ENCODE results near the gene KAZN. TPM values are rescaled to one million over a fixed set of nuclear protein-coding genes. Genes with fewer than 3 reads are reported as not detected.

The KAZN gene
- total and polyA plus RNA-seq, 9 donors, result 5.1 to 17.4 (median 14.3) TPM

DNA sequence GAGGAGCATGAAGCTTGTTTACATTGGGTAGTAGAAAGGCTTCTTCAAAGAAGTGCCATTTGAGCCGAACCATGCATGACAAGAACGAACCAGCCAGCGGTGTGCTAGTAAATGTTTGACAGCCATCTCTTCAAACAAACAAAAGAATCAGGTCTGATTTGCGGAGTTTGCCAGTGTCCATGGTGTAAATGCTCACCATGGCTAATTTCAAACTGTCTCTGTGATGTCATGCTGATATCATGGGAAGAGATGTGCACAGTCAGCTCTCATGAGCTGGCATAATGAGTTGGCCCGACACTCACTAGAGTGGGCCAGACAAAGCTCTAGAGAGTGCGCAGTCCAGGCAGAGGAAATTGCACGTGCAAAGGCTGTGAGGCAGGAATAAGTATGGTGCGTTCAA is 101.1 kb downstream of the KAZN start:
- DNase-seq, result no peak
- Histone ChIP-seq H3K27me3 (ENCODE audit: control insufficient read depth, insufficient read depth, low read length) (peaks cover 9% of the 10 kb centered on the region), H3K36me3 (ENCODE audit: control insufficient read depth, insufficient read depth, low read length) (no peaks in the 10 kb centered on the region), H3K27ac (ENCODE audit: low read length) (no peak overlapping the region), H3K4me1 (ENCODE audit: control insufficient read depth, insufficient read depth, low read length) (peaks cover 7% of the 10 kb centered on the region), H3K9me3 (replicated peaks; ENCODE audit: control insufficient read depth, low read depth, low read length) (no peaks in the 10 kb centered on the region), H3K4me3 (ENCODE audit: low read length) (no peak overlapping the region)
- WGBS (ENCODE audit: insufficient coverage), result 82% methylated on average over 5 of the region's 8 CpGs

DNA sequence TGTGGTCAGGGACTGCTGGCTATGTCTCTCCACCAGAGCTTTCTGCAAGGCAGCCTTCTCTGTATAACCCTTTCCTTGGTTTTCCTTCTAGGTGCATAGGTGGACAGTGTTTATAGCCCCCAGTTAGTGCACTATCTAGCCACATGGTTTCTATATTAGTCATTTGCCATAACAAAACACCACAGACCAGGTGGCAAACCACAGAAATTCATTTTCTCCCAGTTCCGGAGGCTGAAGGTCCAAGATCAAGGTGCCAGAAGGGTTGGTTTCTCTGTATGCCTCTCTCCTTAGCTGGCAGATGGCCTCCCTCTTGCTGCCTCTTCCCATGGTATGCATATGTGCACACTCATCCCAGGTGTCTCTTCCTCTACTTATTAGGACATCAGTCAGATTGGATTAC is 106.4 kb downstream of the KAZN start:
- 100% methylated on average over 1 of the region's 1 CpG for WGBS (ENCODE audit: insufficient coverage)
- Histone ChIP-seq H3K4me1 (ENCODE audit: control insufficient read depth, insufficient read depth, low read length) (peaks cover 8% of the 10 kb centered on the region), H3K27ac (ENCODE audit: low read length) (no peak overlapping the region), H3K9me3 (replicated peaks; ENCODE audit: control insufficient read depth, low read depth, low read length) (no peaks in the 10 kb centered on the region), H3K36me3 (ENCODE audit: control insufficient read depth, insufficient read depth, low read length) (no peaks in the 10 kb centered on the region), H3K27me3 (ENCODE audit: control insufficient read depth, insufficient read depth, low read length) (peaks cover 2% of the 10 kb centered on the region), H3K4me3 (ENCODE audit: low read length) (no peak overlapping the region)
- DNase-seq, result no peak

DNA sequence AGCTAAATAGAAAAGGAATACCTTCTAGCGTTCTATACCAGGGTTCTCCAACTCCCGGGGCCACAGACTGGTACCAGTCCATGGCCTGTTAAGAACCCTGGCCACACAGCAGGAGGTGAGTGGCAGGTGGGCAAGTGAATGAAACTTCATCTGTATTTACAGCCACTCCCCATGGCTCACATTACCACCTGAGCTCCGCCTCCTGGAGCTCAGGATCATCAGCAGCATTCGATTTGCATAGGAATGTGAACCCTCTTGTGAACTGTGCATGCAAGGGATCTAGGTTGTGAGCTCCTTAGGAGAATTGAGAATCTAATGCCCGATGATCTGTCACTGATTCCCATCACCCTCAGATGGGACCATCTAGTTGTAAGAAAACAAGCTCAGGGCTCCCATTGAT is 107.3 kb downstream of the KAZN start:
- no CpG with 5 or more reads among the region's 5 CpGs for WGBS (ENCODE audit: insufficient coverage)
- peaks cover 2% of the 10 kb centered on the region for H3K27me3 ChIP-seq (ENCODE audit: control insufficient read depth, insufficient read depth, low read length)
- no peak for DNase-seq

DNA sequence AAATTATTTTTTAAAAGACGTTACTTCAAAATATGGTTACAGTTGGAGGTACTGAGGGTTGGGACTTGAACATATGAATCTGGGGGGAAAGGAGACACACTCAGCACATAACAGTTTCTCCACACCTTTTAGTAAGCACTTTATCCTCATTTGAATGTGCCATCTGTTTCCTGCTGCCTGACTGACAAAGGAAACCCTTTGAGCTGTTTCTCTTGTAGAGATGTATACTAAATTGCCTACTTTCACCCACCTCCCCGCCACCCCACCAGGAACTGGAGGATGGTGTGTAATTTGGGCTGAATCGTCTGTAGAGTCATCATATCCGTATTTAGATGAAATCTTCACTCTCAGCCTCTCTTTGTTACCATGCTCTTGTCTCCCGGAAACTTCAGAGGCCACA is 108.1 kb downstream of the KAZN start:
- Histone ChIP-seq H3K4me3 (ENCODE audit: low read length) (no peak overlapping the region), H3K27ac (ENCODE audit: low read length) (no peak overlapping the region), H3K9me3 (replicated peaks; ENCODE audit: control insufficient read depth, low read depth, low read length) (no peaks in the 10 kb centered on the region), H3K4me1 (ENCODE audit: control insufficient read depth, insufficient read depth, low read length) (peaks cover 2% of the 10 kb centered on the region), H3K36me3 (ENCODE audit: control insufficient read depth, insufficient read depth, low read length) (no peaks in the 10 kb centered on the region), H3K27me3 (ENCODE audit: control insufficient read depth, insufficient read depth, low read length) (peaks cover 2% of the 10 kb centered on the region)
- WGBS (ENCODE audit: insufficient coverage), result no CpG with 5 or more reads among the region's 5 CpGs
- no peak for DNase-seq

More for the DNA sequence above, 107.3 kb downstream of the KAZN start:
- Histone ChIP-seq H3K36me3 (ENCODE audit: control insufficient read depth, insufficient read depth, low read length) (no peaks in the 10 kb centered on the region), H3K4me3 (ENCODE audit: low read length) (no peak overlapping the region), H3K9me3 (replicated peaks; ENCODE audit: control insufficient read depth, low read depth, low read length) (no peaks in the 10 kb centered on the region), H3K27ac (ENCODE audit: low read length) (no peak overlapping the region), H3K4me1 (ENCODE audit: control insufficient read depth, insufficient read depth, low read length) (peaks cover 2% of the 10 kb centered on the region)

DNA sequence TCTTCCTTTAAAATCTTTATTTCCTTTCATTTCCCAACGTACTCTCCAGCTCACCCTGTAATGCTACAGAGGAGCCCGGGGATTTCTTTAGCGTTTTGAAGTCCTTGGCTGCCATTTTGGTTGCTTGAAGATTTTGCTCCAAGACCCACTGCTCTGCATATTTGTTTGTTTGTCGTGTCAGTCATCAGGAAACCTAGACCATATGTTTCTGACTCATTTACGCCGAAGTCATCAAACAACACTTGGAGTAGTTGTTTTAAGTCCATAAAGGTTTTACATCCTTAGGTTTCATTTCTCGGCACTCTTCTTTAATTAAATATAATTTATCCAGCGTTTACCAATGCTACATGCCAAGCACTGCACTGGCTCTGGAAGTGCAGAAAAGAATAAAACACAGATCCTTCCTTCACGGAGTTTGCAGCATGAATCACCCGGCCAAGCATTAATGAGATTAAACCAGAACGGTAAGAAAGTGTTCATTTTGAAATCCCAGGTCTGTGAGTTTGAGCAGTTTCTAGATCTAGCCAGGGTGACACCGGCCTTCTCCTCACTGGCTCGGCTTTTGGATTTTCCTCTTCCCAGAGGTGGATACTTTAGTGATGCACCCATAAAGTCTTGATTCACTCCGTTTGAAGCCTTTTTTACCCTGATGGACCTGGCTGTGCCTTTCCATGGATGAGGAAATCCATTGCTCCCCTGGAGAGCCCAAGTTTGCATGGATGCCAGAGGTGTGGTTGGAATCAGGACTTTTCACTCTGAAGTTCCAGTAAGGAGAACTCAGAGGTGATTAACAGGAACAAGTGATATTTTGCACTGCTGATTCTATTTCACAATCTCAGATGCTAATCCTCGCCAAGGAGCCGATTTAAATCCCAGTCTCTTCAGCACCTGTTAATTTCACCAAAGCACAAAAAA is 109.3 kb downstream of the KAZN start:
- no peak overlapping the region for H3K27ac ChIP-seq (ENCODE audit: low read length)
- 80% methylated on average over 8 of the region's 16 CpGs for WGBS (ENCODE audit: insufficient coverage)
- no peaks in the 10 kb centered on the region for H3K36me3 ChIP-seq (ENCODE audit: control insufficient read depth, insufficient read depth, low read length)
- H3K4me3 ChIP-seq (ENCODE audit: low read length), result no peak overlapping the region
- DNase-seq, result no peak
- H3K27me3 ChIP-seq (ENCODE audit: control insufficient read depth, insufficient read depth, low read length), result peaks cover 2% of the 10 kb centered on the region
- H3K4me1 ChIP-seq (ENCODE audit: control insufficient read depth, insufficient read depth, low read length), result peaks cover 2% of the 10 kb centered on the region
- no peaks in the 10 kb centered on the region for H3K9me3 ChIP-seq (replicated peaks; ENCODE audit: control insufficient read depth, low read depth, low read length)

DNA sequence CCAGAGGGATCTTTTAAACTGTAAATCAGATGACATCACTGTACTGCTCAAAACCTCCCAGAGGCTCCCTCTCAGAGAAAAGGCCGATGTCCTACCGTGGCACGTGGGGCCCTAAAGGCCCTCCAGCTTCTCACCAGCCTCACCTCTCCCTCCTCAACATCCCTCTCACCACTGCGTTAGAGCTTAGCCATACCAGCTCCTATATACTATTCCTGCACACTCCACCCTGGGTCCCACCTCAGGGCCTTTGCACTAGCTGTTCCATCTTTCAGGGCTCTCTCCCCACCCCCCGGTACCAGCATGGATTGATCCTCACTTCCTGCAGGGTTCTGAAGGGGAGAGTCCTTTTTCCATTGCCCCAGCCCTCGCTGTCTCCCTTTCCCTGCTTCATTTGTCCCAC is 111.8 kb downstream of the KAZN start:
- WGBS (ENCODE audit: insufficient coverage), result 89% methylated on average over 5 of the region's 6 CpGs

DNA sequence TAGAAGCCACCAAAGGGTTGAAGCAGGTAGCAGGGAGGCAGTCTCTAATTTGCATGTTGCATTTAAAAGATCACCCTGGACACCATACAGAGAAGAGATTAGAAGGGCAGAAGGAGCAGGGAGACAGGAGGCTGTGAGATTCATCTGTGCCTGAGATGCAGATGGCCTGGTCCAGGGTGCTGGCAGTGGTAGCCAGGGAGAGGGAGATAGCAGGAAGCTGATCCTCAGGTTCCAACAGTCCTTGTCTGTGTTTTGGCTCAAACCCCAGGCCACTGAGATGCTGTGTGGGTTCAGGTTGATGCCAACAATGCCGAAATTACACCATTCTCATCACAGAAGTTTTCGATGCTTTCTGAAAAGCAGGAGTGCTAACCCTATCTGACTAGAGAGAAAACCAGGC is 113.7 kb downstream of the KAZN start:
- no peak for DNase-seq
- no peak overlapping the region for H3K27ac ChIP-seq (ENCODE audit: low read length)
- peaks cover 2% of the 10 kb centered on the region for H3K27me3 ChIP-seq (ENCODE audit: control insufficient read depth, insufficient read depth, low read length)
- peaks cover 2% of the 10 kb centered on the region for H3K4me1 ChIP-seq (ENCODE audit: control insufficient read depth, insufficient read depth, low read length)
- H3K36me3 ChIP-seq (ENCODE audit: control insufficient read depth, insufficient read depth, low read length), result no peaks in the 10 kb centered on the region
- no peak overlapping the region for H3K4me3 ChIP-seq (ENCODE audit: low read length)
- no peaks in the 10 kb centered on the region for H3K9me3 ChIP-seq (replicated peaks; ENCODE audit: control insufficient read depth, low read depth, low read length)
- 80% methylated on average over 1 of the region's 2 CpGs for WGBS (ENCODE audit: insufficient coverage)

More for the DNA sequence above, 111.8 kb downstream of the KAZN start:
- DNase-seq, result no peak
- Histone ChIP-seq H3K27me3 (ENCODE audit: control insufficient read depth, insufficient read depth, low read length) (peaks cover 2% of the 10 kb centered on the region), H3K4me1 (ENCODE audit: control insufficient read depth, insufficient read depth, low read length) (peaks cover 2% of the 10 kb centered on the region), H3K36me3 (ENCODE audit: control insufficient read depth, insufficient read depth, low read length) (no peaks in the 10 kb centered on the region), H3K9me3 (replicated peaks; ENCODE audit: control insufficient read depth, low read depth, low read length) (no peaks in the 10 kb centered on the region), H3K27ac (ENCODE audit: low read length) (no peak overlapping the region), H3K4me3 (ENCODE audit: low read length) (no peak overlapping the region)

DNA sequence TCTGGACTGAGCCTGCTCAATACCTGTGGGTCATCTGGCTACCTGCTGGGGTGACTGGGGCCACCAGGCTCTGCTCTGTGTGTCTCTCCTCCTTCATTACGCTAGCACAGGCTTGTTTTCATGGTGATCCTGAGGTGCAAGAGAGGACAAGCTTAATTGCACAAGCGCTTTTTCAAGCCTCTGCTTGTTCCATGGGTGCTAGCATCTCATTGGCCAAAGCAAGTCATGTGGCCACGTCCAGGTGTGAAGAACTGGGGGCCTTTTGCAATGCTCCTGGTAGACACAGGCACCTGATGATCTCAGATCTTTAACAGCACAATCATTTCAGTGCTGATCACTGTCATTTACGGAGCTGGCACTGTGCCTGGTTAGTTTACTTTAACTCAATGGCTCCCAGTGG is 114.6 kb downstream of the KAZN start:
- no peaks in the 10 kb centered on the region for H3K36me3 ChIP-seq (ENCODE audit: control insufficient read depth, insufficient read depth, low read length)
- no peaks in the 10 kb centered on the region for H3K9me3 ChIP-seq (replicated peaks; ENCODE audit: control insufficient read depth, low read depth, low read length)
- no peak for DNase-seq
- no peak overlapping the region for H3K27ac ChIP-seq (ENCODE audit: low read length)
- peaks cover under 1% of the 10 kb centered on the region for H3K27me3 ChIP-seq (ENCODE audit: control insufficient read depth, insufficient read depth, low read length)
- peaks cover under 1% of the 10 kb centered on the region for H3K4me1 ChIP-seq (ENCODE audit: control insufficient read depth, insufficient read depth, low read length)
- H3K4me3 ChIP-seq (ENCODE audit: low read length), result no peak overlapping the region
- WGBS (ENCODE audit: insufficient coverage), result 73% methylated on average over 3 of the region's 4 CpGs

DNA sequence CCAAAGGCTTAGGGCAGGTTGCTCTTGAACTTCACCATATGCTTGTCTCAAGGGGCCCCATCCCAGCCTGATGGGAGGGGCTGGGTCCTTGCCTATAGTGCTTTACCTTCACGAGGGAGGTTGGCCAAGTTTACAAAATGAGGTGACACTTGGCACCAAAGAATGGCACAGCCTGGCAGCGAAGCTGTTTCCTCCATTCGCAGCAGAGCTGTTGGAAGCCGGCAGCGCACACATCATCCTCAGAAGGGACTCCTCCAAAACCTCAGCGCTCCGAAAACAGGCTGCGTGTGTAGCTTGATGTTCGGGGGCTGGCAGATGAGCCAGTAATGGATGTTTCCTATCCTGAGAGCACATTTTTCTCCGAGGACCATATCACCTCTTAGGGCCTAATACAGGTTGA is 116.8 kb downstream of the KAZN start:
- Histone ChIP-seq H3K36me3 (ENCODE audit: control insufficient read depth, insufficient read depth, low read length) (no peaks in the 10 kb centered on the region), H3K27me3 (ENCODE audit: control insufficient read depth, insufficient read depth, low read length) (no peaks in the 10 kb centered on the region), H3K9me3 (replicated peaks; ENCODE audit: control insufficient read depth, low read depth, low read length) (no peaks in the 10 kb centered on the region), H3K4me1 (ENCODE audit: control insufficient read depth, insufficient read depth, low read length) (no peaks in the 10 kb centered on the region), H3K27ac (ENCODE audit: low read length) (no peak overlapping the region), H3K4me3 (ENCODE audit: low read length) (no peak overlapping the region)
- no peak for DNase-seq
- WGBS (ENCODE audit: insufficient coverage), result 81% methylated on average over 7 of the region's 10 CpGs

DNA sequence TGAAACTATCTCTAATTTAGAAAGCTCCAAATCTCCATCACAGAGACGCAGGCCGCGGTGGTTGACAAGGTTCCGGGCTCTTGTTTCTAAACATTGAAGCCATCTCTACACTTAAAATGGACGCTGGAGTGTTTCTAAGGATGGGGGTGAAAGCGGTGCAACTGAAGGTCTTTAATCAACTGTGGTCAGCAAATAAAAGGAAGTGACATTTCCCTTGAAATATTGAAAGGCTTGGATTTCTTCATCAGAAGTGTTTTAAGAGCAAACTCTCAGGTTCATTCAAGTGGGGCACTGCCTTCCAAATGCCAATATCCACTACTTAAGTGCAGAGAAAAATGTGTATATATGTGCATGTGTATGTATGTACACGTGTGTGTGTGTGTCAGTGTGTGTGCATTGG is 117.3 kb downstream of the KAZN start:
- Histone ChIP-seq H3K36me3 (ENCODE audit: control insufficient read depth, insufficient read depth, low read length) (no peaks in the 10 kb centered on the region), H3K4me1 (ENCODE audit: control insufficient read depth, insufficient read depth, low read length) (no peaks in the 10 kb centered on the region), H3K27ac (ENCODE audit: low read length) (no peak overlapping the region), H3K9me3 (replicated peaks; ENCODE audit: control insufficient read depth, low read depth, low read length) (no peaks in the 10 kb centered on the region), H3K27me3 (ENCODE audit: control insufficient read depth, insufficient read depth, low read length) (no peaks in the 10 kb centered on the region), H3K4me3 (ENCODE audit: low read length) (no peak overlapping the region)
- no peak for DNase-seq
- WGBS (ENCODE audit: insufficient coverage), result no CpG with 5 or more reads among the region's 7 CpGs
